Cerebellar nuclear complex (tissue), 1 donor: ENCODE results near the gene KLHL12.

Experiments
- DNase-seq, 2 experiments: peaks; one replicate each; lab custom pipeline; 2025; lab: John Stamatoyannopoulos, UW

Gene KLHL12

GRCh38 chr1:202926581-202927491 lies at the start of gene KLHL12:
KLHL12 (minus strand) TSS chr1:202927234; CDS start chr1:202925162, 2,072 bp downstream.
- DNase-seq, result peak; percentile 53 to 84

- DNase-seq, result no peak
These were observed 49.6 kb upstream of the KLHL12 start for GRCh38 chr1:202976633-202977032.

GRCh38 chr1:202974856-202975255 lies 47.8 kb upstream of the KLHL12 start:
- DNase-seq, result no peak

- DNase-seq, result no peak
These were observed 45.0 kb upstream of the KLHL12 start for GRCh38 chr1:202972046-202972445.

GRCh38 chr1:202968895-202969295 lies 41.9 kb upstream of the KLHL12 start:
- DNase-seq, result no peak

GRCh38 chr1:202968351-202968750 lies 41.3 kb upstream of the KLHL12 start:
- DNase-seq, result no peak

GRCh38 chr1:202967684-202968281 lies 40.7 kb upstream of the KLHL12 start:
- no peak for DNase-seq

GRCh38 chr1:202966006-202966898 lies 39.2 kb upstream of the KLHL12 start:
- no peak for DNase-seq

GRCh38 chr1:202965422-202965821 lies 38.4 kb upstream of the KLHL12 start:
- no peak for DNase-seq

- no peak for DNase-seq
These were observed 37.9 kb upstream of the KLHL12 start for GRCh38 chr1:202964791-202965410.

- DNase-seq, result no peak
These were observed 34.3 kb upstream of the KLHL12 start for GRCh38 chr1:202961220-202961880.

GRCh38 chr1:202959276-202959620 lies 32.2 kb upstream of the KLHL12 start:
- DNase-seq, result no peak

GRCh38 chr1:202958544-202959275 lies 31.7 kb upstream of the KLHL12 start:
- no peak for DNase-seq

- DNase-seq, result peak; percentile 41 to 81
These were observed 30.9 kb upstream of the KLHL12 start, which contains the start of gene ADIPOR1 for GRCh38 chr1:202957733-202958543. ADIPOR1 (minus strand) TSS chr1:202958312; CDS start chr1:202951070, 7,242 bp downstream.

GRCh38 chr1:202956969-202957368 lies 29.9 kb upstream of the KLHL12 start:
- no peak for DNase-seq

GRCh38 chr1:202954057-202954745 lies 27.2 kb upstream of the KLHL12 start:
- DNase-seq, result no peak

GRCh38 chr1:202953392-202953791 lies 26.4 kb upstream of the KLHL12 start:
- DNase-seq, result no peak

GRCh38 chr1:202952818-202953217 lies 25.8 kb upstream of the KLHL12 start:
- DNase-seq, result no peak

- no peak for DNase-seq
These were observed 25.1 kb upstream of the KLHL12 start for GRCh38 chr1:202952099-202952498.
